Hindlimb muscle (tissue), 1 donor: ENCODE results near the gene MAP1B. TPM values are rescaled to one million over a fixed set of nuclear protein-coding genes. Genes with fewer than 3 reads are reported as not detected.

Experiments
- DNase-seq: peaks from one replicate; pipeline ENCODE4 v3.0.0-alpha.2; 2013
- polyA plus RNA-seq: library from polyadenylated mRNA; unstranded; fragments of 120-200 nt; gene quantifications from one replicate; pipeline ENCODE4 v1.2.1, GENCODE V29; 2013; ENCODE audit not compliant: insufficient read length

MAP1B gene
- polyA plus RNA-seq, 1 donor = 21.4 TPM

GRCh38 chr5:72256536-72256935 is 149.3 kb downstream of the MAP1B start:
- DNase-seq = no peak

Other genes with a start within 250 kb of the MAP1B start
- gene MRPS27, start 212.8 kb downstream of the MAP1B start, polyA plus RNA-seq = 44.0 TPM
- 8.6 TPM for gene PTCD2, start 212.9 kb downstream of the MAP1B start, polyA plus RNA-seq